ENCODE data around the gene HDLBP. TPM values are rescaled to one million over a fixed set of nuclear protein-coding genes. Genes with fewer than 3 reads are reported as not detected.
"Not testable (repeated sequence)": the region's sequence is repeated elsewhere in the genome, so short reads cannot be mapped to it uniquely, and the experiment has no call there.

The HDLBP gene
- polyA plus RNA-seq, 4 donors, result 311 to 400 (median 321) TPM

GRCh38 chr2:241339839-241340630, 24.6 kb upstream of the HDLBP start:
- DNase-seq (ENCODE audit: low read depth in 4 of 4, low spot score in 3 of 4), result no peak

DNA sequence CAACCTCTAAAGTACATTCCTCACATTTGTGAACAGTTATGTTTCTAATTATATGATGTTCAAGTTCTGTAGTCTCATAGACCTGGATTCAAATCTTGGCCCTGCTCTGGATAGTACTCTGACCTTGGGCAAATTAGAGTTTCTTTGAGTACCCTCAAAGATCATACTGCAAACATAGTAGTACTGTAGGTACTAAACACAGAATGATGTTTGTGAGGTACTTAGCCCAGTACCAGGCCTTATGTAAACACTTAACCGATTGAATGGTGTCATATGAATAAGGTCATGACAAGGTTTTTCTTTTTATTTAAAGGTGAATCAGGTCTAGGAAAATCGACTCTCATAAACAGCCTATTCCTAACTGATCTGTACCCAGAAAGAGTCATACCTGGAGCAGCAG, 19.3 kb upstream of the HDLBP start:
- DNase-seq (ENCODE audit: low read depth in 4 of 4, low spot score in 3 of 4), result no peak

DNA sequence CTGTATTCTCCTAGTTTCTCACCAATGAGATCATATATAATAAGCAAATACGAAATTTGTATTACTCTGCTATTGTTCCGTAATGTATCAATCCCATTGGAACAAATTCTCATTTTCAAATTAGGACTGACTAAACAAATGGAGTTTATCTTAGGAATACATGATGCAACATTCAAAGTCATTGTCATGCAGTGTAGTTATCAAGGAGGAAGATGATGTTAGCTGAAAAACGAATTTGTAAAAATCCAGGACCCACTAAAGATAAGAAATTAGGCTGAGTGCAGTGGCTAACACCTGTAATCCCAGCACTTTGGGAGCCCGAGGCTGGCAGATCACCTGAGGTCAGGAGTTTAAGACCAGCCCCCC, 15.1 kb upstream of the HDLBP start:
- DNase-seq (ENCODE audit: low read depth in 4 of 4, low spot score in 3 of 4), result no peak

GRCh38 chr2:241329669-241330615, 14.5 kb upstream of the HDLBP start:
- no peak for DNase-seq (ENCODE audit: low read depth in 4 of 4, low spot score in 3 of 4)

GRCh38 chr2:241325257-241325656, 9.8 kb upstream of the HDLBP start:
- no peak for DNase-seq (ENCODE audit: low read depth in 4 of 4, low spot score in 3 of 4)

DNA sequence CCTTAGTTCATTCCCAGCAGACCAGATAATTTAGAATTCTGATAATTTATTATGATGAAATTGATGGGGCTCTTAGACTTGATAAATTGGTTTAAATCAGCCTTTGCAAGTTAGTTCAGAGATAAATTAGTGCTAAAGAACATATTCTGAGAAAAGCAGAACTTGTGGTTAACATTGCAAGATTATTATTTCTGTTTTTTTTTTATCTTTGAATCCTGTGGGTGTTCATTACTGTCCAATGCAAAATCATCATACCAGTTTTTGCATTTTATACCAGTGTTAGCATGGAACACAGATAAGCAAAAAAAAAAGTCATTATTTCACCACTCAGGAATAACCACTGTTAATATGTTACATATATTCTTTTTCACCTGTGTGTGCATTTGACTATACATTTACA, 9.3 kb upstream of the HDLBP start:
- no peak for DNase-seq (ENCODE audit: low read depth in 4 of 4, low spot score in 3 of 4)

DNA sequence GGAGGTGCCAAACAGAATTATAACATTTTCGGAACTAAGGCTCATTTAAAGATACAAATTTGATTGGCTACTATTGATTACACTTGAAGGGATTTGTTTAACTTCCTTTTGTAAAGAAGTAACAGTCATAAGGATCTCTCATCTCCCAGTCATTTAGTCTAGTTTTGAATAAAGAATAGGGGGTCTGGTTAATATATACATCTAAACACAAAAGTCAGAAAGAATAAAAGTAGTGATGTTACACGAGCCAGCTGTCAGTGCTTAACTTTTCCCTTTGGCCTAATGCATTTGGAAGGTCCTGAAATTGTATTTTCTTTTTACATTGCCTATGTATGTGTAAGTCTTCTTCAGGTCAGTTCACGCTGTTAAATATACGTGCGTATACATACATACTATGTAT, 8.3 kb upstream of the HDLBP start:
- DNase-seq (ENCODE audit: low read depth in 4 of 4, low spot score in 3 of 4), result no peak

DNA sequence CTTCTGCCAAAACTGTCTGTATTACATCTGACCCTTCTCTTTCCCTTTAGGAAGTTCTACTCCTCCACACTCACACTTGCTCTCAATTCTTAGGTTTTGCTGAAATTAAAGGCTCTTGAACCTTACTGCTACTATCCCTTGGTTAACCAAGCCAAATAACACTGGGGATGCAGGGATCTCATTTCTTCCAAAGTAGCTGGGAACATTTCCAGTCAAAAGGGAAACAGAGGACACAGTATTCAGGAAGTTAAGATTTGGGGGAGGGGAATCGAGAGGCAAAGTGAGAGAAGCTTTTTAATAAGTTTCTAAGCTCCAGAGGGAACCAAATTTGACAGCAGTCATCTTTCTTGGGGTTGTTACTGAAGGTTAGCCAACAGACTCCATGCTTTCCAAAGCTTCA, 6.4 kb upstream of the HDLBP start:
- no peak for DNase-seq (ENCODE audit: low read depth in 4 of 4, low spot score in 3 of 4)

DNA sequence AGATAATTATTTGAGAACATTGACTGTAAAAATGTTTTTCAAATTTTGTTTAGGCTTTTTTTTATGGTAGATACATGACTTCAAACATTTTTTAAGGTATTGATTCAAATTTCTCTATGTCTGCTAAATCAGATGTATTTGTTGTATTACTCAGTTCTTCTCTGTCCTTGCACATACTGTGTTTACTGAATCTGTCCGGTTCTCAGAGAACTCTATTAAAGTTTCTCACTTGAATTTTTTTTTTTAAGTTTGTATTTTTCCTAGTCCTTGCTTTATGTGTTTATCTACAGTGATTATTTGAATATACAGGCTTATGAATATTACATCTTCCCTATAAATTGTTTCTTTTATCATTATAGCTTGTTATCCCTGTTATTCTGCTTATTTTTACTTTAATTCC, 5.6 kb upstream of the HDLBP start:
- no peak for DNase-seq (ENCODE audit: low read depth in 4 of 4, low spot score in 3 of 4)

DNA sequence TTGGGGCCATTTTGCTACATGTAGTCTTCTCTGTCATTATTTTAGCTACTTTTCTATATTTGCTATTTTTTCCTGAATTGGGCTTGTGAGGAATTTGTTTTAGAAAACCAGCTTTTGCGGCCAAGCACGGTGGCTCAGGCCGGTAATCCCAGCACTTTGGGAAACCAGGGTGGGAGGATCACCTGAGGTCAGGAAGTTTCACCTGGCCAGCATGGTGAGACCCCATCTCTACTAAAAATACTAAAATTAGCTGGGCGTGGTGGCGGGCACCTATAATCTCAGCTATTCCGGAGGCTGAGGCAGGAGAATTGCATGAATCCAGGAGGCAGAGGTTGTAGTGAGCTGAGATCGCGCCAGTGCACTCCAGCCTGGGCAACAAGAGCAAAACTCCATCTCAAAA, 4.9 kb upstream of the HDLBP start:
- DNase-seq (ENCODE audit: low read depth in 4 of 4, low spot score in 3 of 4), result no peak

GRCh38 chr2:241318830-241319229, 3.4 kb upstream of the HDLBP start:
- DNase-seq (ENCODE audit: low read depth in 4 of 4, low spot score in 3 of 4), result not testable (repeated sequence)

DNA sequence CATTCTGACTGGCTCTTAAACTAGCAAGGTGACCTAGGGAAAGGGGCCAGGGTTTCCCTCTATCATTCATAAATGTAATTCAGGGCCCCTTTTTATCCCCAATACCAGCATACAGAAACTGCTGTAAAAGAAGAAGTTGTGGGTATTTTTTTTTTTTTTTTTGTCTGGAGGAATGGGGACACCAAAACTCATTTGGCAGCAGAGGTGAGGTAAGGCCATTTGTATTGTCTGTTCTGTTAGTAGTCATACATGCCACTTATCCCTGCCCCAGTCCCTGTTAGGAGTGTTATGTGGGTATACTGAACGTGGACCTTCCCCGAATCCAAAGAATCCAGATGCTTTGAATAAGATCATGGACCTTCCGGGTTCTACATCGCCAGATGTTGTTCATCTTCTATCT, 1.9 kb upstream of the HDLBP start:
- DNase-seq (ENCODE audit: low read depth in 4 of 4, low spot score in 3 of 4), result no peak

GRCh38 chr2:241316825-241317224, 1.4 kb upstream of the HDLBP start:
- no peak for DNase-seq (ENCODE audit: low read depth in 4 of 4, low spot score in 3 of 4)

DNA sequence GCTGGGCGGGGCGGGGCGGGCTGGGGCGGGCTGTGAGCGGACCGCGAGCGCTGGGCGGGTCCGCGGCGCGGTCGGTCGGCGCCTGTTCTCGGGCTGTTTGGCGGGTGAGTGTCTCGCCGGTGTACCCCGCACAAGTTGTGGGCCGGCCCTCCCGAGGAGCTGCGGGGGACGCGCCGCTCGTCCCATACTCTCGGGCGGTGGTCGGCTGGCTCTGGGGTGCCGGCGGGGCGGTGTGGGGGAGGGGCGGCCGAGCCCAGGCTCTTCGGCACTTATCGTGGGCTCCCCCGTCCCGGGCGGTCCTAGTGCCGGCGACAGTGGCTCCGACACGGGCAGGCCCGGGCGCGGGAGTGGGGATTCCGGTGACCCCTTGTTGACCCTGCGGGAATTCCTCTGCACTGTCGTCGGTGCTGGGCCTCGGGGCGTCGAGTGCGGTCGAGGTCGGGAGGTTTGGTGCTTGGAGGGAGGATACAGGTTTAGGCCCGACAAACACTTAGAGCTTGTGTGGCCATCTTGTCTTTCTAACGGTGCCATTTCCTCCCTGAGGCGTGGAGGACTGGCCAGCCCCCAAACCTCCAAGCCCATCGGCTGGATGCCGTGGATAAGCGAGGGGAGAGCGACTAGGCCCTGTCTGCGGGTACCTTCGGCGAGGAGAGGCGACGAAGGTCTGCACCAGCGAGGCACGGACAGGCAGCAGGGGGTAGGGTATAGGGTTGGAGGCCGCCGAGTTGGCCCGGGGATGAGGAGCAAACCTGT, 583 bp upstream of the HDLBP start, which contains the start of gene SEPTIN2:
Gene SEPTIN2, plus strand, starts transcription at position 47 of the 753 bp plus-strand sequence. CDS start 8,308 bp downstream, outside the sequence.
- DNase-seq (ENCODE audit: low read depth in 4 of 4, low spot score in 3 of 4), result peak in 2 of 4 donors; percentile 61 to 75

DNA sequence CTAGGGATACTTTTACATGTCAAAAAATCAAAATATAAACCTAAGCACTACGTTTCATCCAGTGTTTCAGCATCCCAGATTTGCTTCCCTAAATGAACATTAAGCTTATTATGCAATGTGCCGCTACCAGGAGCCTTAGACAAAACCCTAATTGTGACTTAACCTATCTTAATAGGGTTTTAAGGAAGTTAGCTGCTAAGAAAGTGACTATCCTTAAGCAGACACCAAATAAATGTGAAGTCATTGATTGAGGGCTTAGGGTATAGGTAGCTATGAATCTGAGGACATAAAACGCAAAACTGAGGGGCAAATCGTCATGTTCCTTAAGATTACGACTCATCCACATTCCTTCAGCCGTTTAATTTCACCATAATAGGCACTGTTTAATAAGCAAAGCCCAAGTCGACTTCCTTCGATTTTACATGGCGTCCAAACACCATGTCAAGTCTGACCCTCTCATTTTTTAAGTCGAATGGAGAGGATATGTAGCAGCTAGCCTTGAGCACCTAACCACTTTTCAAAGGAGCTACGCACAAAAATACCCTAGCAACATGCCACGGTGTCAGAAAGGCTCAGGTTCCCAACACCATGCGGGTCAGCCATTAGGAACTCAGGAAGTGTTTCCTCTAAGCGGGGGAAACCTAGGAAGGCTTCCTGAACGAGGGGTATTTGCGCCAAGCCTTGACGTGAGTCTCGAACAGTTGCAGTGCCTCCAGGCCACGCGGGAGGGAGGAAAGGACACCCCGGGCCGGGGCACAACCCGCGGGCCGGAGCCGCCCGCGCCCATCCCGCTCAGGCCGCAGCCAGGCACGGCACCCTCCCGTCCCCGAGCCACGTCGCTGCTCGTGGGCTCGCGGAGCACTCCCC, 1.0 kb downstream of the HDLBP start:
- no peak for DNase-seq (ENCODE audit: low read depth in 4 of 4, low spot score in 3 of 4)

DNA sequence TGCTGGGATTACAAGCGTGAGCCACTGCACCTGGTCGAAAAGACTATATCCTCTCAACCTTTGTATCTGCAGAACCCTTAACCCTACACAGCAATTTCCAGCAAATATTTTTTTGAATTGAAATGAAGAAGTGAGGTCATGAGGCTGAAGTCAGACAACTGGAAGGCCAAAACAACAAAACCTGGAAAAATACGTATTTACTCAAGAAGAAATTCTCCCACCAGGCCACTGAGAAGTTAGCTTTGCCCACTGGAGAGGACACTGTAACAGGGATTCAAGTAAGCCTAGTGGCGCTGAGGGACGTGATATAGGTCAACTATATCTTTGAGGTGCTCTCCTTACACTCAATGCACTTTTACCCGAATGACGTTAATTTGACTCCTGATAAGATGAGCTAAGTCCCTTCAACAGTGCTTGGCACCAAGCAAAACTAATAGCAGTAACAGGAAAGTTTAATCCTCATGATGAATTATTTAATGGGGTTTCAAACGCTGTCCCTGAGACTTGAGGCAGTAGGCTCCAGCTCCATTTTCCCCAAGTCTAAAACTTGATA, 1.9 kb downstream of the HDLBP start:
- no peak for DNase-seq (ENCODE audit: low read depth in 4 of 4, low spot score in 3 of 4)

DNA sequence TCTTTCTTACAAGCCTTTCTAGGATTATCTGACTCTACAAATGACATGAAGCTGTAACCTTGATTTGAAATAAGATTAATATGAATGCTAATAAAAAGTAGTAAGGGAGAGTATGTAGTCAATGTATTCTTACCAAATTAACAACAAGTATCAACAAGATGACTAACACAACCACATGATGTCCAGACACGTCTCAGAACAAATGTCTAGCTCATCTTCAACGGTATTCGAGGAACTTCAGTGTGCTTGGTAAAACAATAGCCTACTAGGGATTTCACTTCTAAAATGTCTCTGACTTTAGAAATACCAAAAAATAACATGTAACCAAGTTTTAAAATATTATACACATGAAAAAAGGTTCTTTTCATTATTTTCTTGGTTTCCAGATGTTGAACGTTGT, 3.4 kb downstream of the HDLBP start:
- DNase-seq (ENCODE audit: low read depth in 4 of 4, low spot score in 3 of 4), result no peak

DNA sequence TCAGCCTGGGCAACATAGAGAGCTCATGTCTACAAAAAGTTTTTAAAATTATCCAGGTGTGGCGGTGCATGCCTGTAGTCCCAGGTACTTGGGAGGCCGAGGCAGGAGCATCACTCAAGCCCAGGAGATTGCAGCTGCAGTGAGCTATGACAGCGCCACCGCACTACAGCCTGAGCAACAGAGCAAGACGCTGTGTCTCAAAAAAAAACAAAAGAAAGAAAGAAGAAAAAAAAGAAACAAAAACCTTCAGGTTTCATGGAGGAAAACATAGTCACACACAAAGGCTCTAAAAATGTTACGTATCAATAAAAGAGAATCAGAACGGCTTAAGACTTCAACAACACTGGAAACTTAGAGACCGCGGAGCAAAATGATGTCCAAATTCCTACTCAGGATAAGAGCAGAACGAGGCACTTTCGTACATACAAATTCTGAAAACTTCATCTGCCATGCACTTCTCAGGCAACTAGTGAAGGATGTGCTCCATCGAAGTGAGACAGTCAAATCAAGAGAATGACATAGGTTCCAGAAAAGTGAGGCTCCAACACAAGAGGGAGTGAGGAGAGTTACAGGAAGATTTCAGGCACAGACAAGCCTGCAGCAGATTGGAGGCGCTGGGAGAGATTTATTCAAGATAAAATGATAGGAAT, 4.4 kb downstream of the HDLBP start:
- no peak for DNase-seq (ENCODE audit: low read depth in 4 of 4, low spot score in 3 of 4)

GRCh38 chr2:241309684-241310117, 5.8 kb downstream of the HDLBP start:
- no peak for DNase-seq (ENCODE audit: low read depth in 4 of 4, low spot score in 3 of 4)

All from right renal pelvis (tissue), 4 donors.